Breast epithelium (tissue), 4 donors: ENCODE data around the gene OGA. TPM values are rescaled to one million over a fixed set of nuclear protein-coding genes. Genes with fewer than 3 reads are reported as not detected.

Source experiments
- DNase-seq, 2 donors: peaks; one replicate each; pipeline ENCODE4 v3.0.0-alpha.2; 2019; ENCODE audit warnings: low spot score in 2 of 2
- H3K27ac ChIP-seq, 2 donors: fragments of 200-600 bp; sonication (generic) in 1 of 2; one replicate each; pipeline ENCODE4 v1.5.1; 2016 to 2019; ENCODE audit warnings: mild to moderate bottlenecking in 1 of 2
- H3K27me3 ChIP-seq, 2 donors: fragments of 200-600 bp; sonication (generic) in 1 of 2; one replicate each; pipeline versions ENCODE4 v1.5.1 to v1.6.0; 2017 to 2019; ENCODE audit warnings: control low read depth in 1 of 2, mild to moderate bottlenecking in 1 of 2
- H3K36me3 ChIP-seq: fragments of 200-600 bp; one replicate; pipeline ENCODE4 v1.5.1; 2019
- H3K4me1 ChIP-seq, 2 donors: fragments of 200-600 bp; sonication (generic); one replicate each; pipeline ENCODE4 v1.5.1; 2016 to 2019; ENCODE audit warnings: control low read depth in 1 of 2
- H3K4me3 ChIP-seq, 3 donors: fragments of 200-600 bp; sonication (generic); 1 replicate in 2 of 3; 2 replicates in 1 of 3; pipeline ENCODE4 v1.5.1; 2016 to 2019; ENCODE audit warnings: mild to moderate bottlenecking in 3 of 3, moderate library complexity in 2 of 3
- H3K9me3 ChIP-seq, 2 donors: fragments of 200-600 bp; sonication (generic) in 1 of 2; one replicate each; pipeline ENCODE4 v1.5.1; 2016 to 2019; ENCODE audit warnings: control low read depth in 1 of 2
- CTCF ChIP-seq, 3 donors: fragments of 450-650 bp; IDR thresholded peaks; one replicate each; pipeline ENCODE4 v1.5.1; 2016 to 2017; ENCODE audit warnings: antibody characterized with exemption in 3 of 3, mild to moderate bottlenecking in 3 of 3, moderate library complexity in 3 of 3
- POLR2A ChIP-seq: fragments of 450-650 bp; IDR thresholded peaks from one replicate; pipeline ENCODE4 v1.6.1; 2016; ENCODE audit warnings: antibody characterized with exemption, mild to moderate bottlenecking, moderate library complexity
- POLR2AphosphoS5 ChIP-seq, 3 donors: sonication (generic); formaldehyde crosslinking; IDR thresholded peaks; one replicate each; pipeline ENCODE4 v1.6.1; 2017; ENCODE audit warnings: antibody characterized with exemption in 3 of 3
- intact Hi-C: fragments of 100-400 bp; cut with DNase I; formaldehyde crosslinking; loops from one replicate; pipeline ENCODE4 v1.15.1; 2023; ENCODE audit warnings: low total_unique reads
- total RNA-seq, 3 donors: library from RNA; depleted of rRNA; stranded (reverse); fragments of >200 nt; gene quantifications; one replicate each; pipeline ENCODE4 v1.1.0, GENCODE V29; 2016

The OGA gene
- total RNA-seq, 3 donors from 2014 or later, result 169 to 200 (median 181) TPM

DNA sequence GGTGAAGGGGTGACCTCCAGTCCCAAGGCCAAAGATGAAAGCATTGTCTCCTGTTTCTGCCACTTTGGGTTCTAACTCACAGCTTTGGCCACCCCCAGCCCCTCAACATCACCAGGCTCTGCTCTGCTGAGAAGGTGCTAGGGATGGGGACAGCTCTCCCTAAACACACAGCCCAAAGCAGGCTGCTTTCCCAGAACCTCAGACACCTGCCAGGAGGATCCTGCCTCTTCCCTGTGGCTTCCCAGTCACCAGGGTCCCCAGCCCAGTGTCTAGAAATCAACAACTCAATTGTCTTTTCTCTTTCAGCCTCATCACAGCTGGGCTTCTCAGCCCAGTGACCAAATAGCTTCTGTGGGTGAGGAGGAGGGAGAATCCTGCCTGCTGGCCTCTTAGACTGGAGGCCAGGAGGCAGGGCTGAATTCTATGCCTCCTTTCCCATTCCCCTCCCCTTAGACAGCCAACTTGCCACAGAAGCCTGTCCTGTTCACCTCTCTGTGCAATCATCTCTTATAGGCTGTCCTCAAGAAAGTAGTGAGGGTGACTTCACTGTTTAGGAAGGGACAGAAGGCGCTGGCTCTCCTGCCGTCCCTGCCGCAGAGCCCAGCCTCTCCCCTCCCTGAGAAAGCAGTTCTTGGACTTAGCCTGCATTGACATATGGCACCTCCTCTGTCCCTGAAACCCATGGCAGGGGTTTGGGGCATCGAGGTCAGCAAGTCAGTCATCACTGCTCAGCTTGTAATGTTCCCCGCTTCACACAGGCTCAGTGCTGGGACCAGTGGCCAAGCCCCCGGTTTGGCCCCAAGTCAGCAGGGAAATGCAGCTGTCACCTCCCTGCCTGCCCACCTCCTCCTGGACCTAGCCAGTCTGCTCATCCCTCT is 46.0 kb downstream of the OGA start:
- Histone ChIP-seq H3K27me3 (peaks cover 10 to 55% of the 10 kb centered on the region in 2 donors), H3K9me3 (no peaks in the 10 kb centered on the region), H3K4me1 (peaks cover 3 to 7% of the 10 kb centered on the region in 2 donors), H3K27ac (no peak overlapping the region), H3K4me3 (no peak overlapping the region), H3K36me3 (no peaks in the 10 kb centered on the region)
- intact Hi-C loops, result loop anchor here (10.0 kb wide), 1 partner anchor 167 kb away; no protein-coding TSS in a partner anchor
- TF ChIP-seq POLR2AphosphoS5 (IDR thresholded peaks at IDR 0.05) (no peak), CTCF (IDR thresholded peaks at IDR 0.05) (no peak), POLR2A (no peak)
- DNase-seq, result no peak

- peaks cover 2 to 7% of the 10 kb centered on the region in 2 donors for H3K4me1 ChIP-seq
- TF ChIP-seq POLR2A, result no peak
- TF ChIP-seq CTCF (IDR thresholded peaks at IDR 0.05), result no peak
- no peak for TF ChIP-seq POLR2AphosphoS5 (IDR thresholded peaks at IDR 0.05)
- no peaks in the 10 kb centered on the region for H3K9me3 ChIP-seq
- no peak overlapping the region for H3K27ac ChIP-seq
- no peaks in the 10 kb centered on the region for H3K36me3 ChIP-seq
- intact Hi-C loops, result loop anchor here (10.0 kb wide), 1 partner anchor 167 kb away; no protein-coding TSS in a partner anchor
- H3K4me3 ChIP-seq, result no peak overlapping the region
- H3K27me3 ChIP-seq, result peaks cover 8 to 47% of the 10 kb centered on the region in 2 donors
- no peak for DNase-seq
Observed at GRCh38 chr10:101771380-101771779, 46.9 kb downstream of the OGA start.

- intact Hi-C loops, result loop anchor here (10.0 kb wide), 1 partner anchor 166 kb away; no protein-coding TSS in a partner anchor
- Histone ChIP-seq H3K36me3 (no peaks in the 10 kb centered on the region), H3K4me1 (peaks cover 0 to 6% of the 10 kb centered on the region in 2 donors), H3K9me3 (no peaks in the 10 kb centered on the region), H3K27me3 (peaks cover 6 to 42% of the 10 kb centered on the region in 2 donors), H3K27ac (no peak overlapping the region), H3K4me3 (no peak overlapping the region)
- TF ChIP-seq POLR2AphosphoS5 (IDR thresholded peaks at IDR 0.05) (no peak), POLR2A (no peak), CTCF (IDR thresholded peaks at IDR 0.05) (no peak)
- no peak for DNase-seq
Observed at GRCh38 chr10:101770331-101771215, 47.7 kb downstream of the OGA start.

GRCh38 chr10:101769541-101770180 is 48.6 kb downstream of the OGA start:
- Histone ChIP-seq H3K4me3 (no peak overlapping the region), H3K36me3 (no peaks in the 10 kb centered on the region), H3K9me3 (no peaks in the 10 kb centered on the region), H3K27me3 (peaks cover 0 to 33% of the 10 kb centered on the region in 2 donors), H3K27ac (no peak overlapping the region), H3K4me1 (no peaks in the 10 kb centered on the region)
- intact Hi-C loops, result loop anchor here (10.0 kb wide), 1 partner anchor 165 kb away; no protein-coding TSS in a partner anchor
- TF ChIP-seq CTCF (IDR thresholded peaks at IDR 0.05) (no peak), POLR2AphosphoS5 (IDR thresholded peaks at IDR 0.05) (no peak), POLR2A (no peak)
- DNase-seq, result no peak
